GM19099 (cell line): Measurements from ENCODE around the gene NLRP3.

Experiments used
- POLR2A ChIP-seq: IDR thresholded peaks from 3 replicates; pipeline ENCODE4 v1.6.1; 2011; ENCODE audit warnings: low read depth; ENCODE audit not compliant: insufficient read length; ENCODE audit errors: extremely low read depth

The NLRP3 gene

DNA sequence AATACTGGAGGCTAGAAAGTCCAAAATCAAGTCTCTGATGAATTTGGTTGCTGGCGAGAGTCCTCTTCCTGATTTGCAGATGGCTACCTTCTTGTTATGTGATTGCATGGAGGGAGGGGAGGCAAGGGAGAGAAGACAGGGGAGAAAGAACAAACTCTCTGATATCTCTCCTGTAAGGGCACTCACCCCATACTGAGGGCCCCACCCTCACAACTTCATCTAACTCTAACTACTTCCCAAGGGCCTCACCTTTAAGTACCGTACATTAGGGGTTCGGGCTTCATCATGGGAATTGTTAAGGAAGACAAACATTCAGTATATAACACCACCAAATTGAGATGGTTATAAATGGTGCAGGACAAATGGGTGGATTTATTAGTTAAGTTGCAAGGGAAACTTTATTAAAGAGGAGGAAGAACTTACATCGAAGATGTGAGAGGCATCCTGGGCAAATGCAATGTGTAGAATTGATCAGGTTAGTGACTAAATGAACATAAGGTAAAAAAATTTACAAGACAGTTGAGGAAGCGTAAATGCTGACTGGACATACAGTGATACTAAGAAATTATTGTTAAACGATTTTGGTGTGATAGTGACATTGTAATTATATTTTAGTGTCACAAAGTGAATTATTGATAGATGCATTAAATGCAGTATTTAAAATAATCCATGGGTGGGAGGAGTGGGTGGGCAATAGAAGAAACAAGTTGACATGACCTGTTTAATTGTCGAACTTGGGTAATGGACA, 31.4 kb downstream of the NLRP3 start:
- no peak for TF ChIP-seq POLR2A

DNA sequence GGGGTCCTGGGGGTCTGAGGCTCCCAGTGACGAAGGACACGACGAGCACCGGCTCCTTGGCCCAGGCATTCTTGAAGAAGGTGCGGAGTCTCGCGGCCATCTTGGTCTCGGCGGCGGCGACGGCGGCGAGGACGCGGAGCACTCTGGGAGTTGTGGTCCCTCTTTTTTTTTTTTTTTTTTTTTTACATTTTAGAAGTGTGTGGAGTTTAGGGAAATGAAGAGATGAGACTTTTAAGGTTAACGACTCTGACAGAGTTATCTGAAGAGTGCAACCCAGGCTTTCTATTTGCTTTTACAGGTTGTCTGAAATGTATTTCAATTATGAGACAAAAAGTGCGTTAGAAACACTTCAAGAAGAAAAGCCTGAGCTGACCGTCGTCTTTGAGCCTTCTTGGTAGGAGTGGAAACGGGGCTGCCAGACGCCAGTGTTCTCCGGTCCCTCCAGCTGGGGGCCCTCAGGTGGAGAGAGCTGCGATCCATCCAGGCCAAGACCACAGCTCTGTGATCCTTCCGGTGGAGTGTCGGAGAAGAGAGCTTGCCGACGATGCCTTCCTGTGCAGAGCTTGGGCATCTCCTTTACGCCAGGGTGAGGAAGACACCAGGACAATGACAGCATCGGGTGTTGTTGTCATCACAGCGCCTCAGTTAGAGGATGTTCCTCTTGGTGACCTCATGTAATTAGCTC, 32.3 kb downstream of the NLRP3 start:
- TF ChIP-seq POLR2A, result no peak

DNA sequence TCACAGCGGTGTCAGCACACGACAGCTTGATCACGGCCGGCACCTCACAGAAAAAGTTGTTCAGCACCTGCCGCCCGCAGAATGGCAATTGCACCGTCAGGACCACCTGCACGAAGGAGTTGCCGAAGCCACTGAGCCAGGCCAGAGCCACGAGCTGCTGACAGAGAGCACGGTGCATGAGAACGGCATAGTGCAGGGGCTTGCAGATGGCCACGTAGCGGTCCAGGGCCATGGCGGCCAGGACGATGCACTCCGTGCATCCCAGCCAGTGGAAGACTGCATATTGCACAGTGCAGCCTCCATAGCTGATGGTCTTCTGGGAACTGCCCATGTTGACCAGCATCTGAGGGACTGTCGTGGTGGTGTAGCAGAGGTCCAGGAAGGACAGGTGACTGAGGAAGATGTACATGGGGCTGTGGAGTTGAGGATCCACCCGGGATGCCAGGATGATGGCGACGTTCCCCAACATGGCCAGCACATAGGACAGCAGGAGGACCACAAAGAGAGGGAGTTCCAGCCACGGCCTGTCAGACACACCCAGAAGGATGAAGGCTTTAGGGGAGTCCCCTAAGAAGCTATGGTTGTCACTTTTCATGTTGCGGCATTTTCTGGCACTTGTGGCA, 35.5 kb downstream of the NLRP3 start:
- TF ChIP-seq POLR2A, result no peak

DNA sequence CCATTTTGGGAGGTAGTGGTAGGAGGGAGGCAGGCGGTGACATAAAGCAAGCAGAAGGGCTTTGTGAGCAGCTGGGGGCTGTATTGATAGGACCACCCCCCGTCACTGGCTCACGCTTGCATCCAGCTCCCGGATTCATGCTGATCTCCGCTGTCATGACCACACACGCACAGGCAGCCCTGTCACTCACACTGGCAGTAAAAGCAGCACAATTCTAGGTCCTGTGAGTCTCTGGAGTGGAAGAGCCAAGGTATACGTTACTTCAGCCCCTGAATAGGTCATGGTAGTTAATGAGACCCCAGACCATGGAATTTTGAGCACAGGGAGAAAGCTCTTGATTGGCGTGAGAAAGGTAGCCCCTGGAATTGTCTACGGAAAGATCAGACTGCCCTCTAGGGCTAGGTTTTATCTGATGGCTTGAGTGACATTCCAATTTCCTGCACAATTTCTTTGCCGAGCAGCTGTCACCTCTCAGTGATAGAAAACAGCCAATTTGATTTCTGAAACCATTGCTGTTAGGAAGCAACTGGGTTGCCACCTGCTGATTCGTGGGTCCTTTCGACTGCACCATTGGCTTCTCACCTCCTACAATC, 36.6 kb downstream of the NLRP3 start:
- TF ChIP-seq POLR2A, result no peak

GRCh38 chr1:247453245-247453644, 37.3 kb downstream of the NLRP3 start:
- TF ChIP-seq POLR2A, result no peak

DNA sequence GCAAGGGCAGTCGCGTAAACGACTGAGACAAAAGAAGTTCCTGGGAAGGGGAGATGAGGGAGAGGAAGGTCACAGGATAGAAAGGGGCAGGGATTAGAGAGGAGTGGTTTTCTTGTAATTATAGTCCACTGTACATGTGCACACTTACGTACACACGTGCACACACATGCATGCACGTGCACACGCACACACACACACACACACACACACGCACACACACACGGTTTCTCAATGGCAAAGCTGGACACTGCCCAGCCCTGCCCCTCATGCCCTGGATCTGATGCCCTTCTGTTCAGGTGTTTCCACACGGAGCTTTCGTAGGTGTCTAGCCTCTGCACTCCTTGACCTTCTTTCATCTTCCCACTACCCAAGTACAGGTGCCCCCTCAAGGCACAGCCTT, 38.0 kb downstream of the NLRP3 start:
- TF ChIP-seq POLR2A, result no peak

DNA sequence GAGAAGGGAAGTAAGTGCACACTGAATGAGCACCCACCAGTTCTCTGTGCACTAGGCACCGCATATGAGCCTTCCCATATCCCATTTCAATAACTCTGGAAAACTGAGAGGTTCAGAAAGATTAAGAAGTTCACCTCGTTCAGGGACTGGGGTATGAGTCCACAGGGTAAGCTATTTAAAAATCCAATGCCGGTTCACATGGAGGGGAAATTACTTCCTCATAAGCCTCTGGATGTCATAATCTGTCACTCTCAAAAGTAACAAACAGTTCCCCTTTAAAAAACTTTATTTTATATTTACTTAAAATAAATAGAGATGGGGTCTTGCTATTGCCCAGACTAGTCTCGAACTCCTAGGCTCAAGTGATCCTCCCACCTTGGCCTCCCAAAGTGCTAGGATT, 40.0 kb downstream of the NLRP3 start:
- TF ChIP-seq POLR2A, result no peak

DNA sequence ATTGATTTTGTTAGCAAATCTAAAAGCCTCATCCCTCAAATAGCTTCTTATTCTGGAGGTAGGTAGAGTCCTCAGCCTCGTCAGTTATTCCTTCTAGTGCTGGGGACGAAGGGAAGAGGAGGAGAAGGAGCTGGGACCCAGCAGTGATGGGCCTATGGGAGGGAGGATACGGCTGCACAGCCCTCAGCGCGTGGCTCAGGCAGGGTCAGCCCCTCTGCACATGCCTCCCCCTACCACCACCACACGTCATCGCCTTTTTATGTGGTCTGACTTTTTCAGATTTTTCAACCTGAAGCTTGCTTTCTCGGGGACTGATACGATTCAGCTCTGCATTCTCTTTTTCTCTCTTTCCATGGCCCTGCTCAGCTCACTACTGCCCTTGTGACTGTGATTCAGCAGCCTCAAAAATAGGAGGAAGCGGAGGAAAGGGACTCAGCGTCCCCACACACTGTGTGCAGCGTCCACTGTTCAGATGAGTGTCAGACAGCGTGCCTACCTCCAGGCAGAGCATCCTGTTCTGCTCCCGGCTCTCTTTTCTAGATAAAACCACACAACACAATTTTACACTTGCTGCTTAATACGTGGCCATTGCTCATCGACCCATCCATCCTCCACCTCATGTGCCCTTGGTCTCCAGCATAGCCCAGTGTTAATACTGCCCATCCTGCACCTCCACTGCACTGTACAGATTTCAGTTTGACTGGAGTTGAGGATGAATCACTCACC, 41.1 kb downstream of the NLRP3 start:
- no peak for TF ChIP-seq POLR2A

- no peak for TF ChIP-seq POLR2A
These were observed 43.5 kb downstream of the NLRP3 start for GRCh38 chr1:247459507-247459906.

DNA sequence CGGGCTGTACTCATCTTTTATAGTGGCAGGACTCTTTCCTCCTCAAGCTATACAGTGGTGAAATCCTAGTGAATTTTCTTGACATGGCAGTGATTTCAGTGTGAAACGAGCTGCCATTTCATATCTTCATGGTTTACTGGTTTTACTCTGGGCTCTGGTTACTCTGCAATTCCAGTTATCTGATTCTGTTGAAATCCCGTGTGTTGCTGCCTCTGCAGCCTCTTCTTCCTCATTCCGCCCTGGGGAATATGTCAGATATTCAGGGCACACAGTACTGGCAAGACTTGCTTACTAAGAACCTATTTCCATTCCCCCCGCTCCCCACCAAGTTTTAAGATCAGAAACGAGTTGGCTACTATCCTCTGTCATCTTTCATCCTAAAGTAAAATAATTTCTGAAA, 49.8 kb downstream of the NLRP3 start:
- no peak for TF ChIP-seq POLR2A

DNA sequence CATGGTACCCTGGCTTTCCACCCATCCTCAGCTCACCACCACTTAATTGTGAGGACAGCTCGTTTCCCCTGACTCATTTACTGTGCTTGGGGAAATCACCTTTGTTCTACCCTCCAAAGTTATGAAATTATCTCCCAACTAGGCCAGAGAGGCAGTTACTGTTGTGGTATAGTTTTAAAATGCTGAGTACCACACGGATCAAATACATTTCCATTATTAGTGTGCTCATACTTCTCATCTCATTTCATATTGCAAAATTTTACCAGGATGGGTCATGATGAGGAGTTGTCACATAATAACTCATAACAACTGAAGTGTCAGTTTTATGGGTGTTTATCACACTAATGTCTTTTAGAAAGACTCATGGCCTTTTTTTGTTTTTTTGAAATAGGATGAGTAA, 51.2 kb downstream of the NLRP3 start:
- TF ChIP-seq POLR2A, result no peak

DNA sequence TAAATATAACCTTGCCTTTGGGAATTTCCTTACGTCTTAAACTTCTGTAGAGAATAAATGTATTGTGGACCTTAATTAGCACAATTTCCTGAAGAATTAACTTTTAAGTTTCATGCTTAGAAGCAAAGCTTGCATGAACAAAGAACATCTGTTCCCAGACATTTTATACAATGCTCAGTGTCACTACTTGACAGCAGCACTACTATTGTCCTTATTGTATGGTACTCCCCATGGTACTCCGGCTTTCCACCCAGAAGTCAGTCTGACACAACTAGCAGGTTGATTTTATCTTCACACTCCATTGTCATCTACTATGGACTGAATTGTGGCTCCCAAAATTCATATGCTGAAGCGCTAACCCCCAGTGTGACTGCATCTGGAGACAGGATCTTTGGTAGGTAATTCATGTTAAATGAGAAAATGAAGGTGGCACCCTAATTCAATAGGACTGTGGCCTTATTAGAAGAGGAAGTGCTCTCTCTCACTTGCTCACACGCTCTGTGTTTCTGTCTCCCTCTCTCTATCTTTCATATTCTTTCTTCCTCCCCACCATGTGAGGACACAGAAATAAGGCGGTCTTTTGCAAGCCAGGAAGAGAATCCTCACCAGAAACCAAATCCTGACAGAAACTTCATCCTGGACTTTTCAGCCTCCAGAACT, 52.6 kb downstream of the NLRP3 start:
- no peak for TF ChIP-seq POLR2A

DNA sequence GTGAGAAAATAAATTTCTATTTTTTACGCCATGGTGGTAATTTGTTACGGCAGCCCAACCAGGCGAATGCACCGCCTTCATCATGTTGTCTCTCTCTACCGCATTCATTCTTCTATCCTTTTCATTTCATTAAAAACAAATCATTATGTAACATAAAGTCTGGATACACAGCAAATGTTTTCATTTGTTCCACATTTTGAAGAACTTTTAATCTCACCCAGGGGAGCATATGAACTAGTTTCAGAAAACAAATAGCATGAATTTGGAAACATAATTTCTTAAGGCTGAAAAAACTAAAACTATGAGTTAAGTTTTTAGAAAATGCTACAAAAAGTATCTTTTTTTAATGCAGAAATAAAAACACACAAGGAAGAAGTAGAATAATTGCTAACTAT, 53.2 kb downstream of the NLRP3 start:
- TF ChIP-seq POLR2A, result no peak

DNA sequence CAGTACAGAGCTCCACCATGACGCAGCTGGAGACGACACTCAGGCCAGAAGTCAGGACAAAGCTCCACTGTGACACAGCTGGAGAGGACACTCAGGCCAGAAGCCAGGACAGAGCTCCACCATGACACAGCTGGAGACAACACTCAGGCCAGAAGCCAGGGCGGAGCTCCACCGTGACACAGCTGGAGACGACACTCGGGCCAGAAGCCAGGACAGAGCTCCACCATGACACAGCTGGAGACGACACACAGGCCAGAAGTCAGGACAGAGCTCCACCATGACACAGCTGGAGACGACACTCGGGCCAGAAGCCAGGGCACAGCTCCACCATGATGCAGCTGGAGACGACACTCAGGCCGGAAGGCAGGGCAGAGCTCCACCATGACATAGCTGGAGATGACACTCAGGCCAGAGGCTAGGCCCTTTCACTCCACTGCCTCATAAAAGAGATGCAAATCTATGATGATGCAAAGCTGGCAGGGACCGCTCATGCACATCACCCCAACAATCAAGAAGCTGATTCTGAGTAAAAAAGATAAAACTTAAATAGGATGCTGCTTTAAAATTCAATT, 55.6 kb downstream of the NLRP3 start:
- no peak for TF ChIP-seq POLR2A
